CD4-positive, CD25-positive, alpha-beta regulatory T cell (primary cell): ENCODE results near the gene GOLGA6L4. TPM values are rescaled to one million over a fixed set of nuclear protein-coding genes. Genes with fewer than 3 reads are reported as not detected.
"Not testable (repeated sequence)": the region's sequence is repeated elsewhere in the genome, so short reads cannot be mapped to it uniquely, and the experiment has no call there.

ENCODE experiments used
- ATAC-seq, 2 donors: fragments of 150-1000 bp; cut with Tn5 transposase; one replicate each; pipeline ENCODE4 v1.10.0; 2021; ENCODE audit warnings: low read depth in 2 of 2, moderate number of reproducible peaks in 2 of 2, moderate library complexity in 1 of 2
- DNase-seq, 3 donors: peaks; one replicate each; pipeline versions ENCODE4 v3.0.0 to v3.0.0-alpha.2; 2012 to 2022; ENCODE audit warnings: mixed read lengths in 1 of 3
- H3K27ac ChIP-seq: one replicate; pipeline ENCODE4 v1.7.0; 2013; ENCODE audit warnings: mild to moderate bottlenecking, low read length; ENCODE audit not compliant: insufficient read depth, poor library complexity, severe bottlenecking
- H3K27me3 ChIP-seq: one replicate; pipeline ENCODE4 v1.7.0; 2013; ENCODE audit warnings: low read length; ENCODE audit not compliant: control insufficient read depth, insufficient read depth
- H3K36me3 ChIP-seq: one replicate; pipeline ENCODE4 v1.7.0; 2013; ENCODE audit warnings: mild to moderate bottlenecking, low read length, moderate library complexity; ENCODE audit not compliant: control insufficient read depth, insufficient read depth
- H3K4me1 ChIP-seq: 2 replicates; pipeline ENCODE4 v1.7.0; 2013; ENCODE audit warnings: mild to moderate bottlenecking, low read length; ENCODE audit not compliant: insufficient read depth, control insufficient read depth, poor library complexity, severe bottlenecking
- H3K4me3 ChIP-seq: one replicate; pipeline ENCODE4 v1.7.0; 2013; ENCODE audit warnings: low read depth, mild to moderate bottlenecking, low read length, moderate library complexity
- H3K9me3 ChIP-seq, 2 experiments: 1 replicate in 1 of 2; 2 replicates in 1 of 2; pipeline ENCODE4 v1.7.0; 2013; ENCODE audit warnings: low read length in 2 of 2, mild to moderate bottlenecking in 1 of 2, moderate library complexity in 1 of 2; ENCODE audit not compliant: control insufficient read depth in 2 of 2
- H3K27ac Mint-ChIP-seq, 3 donors: one replicate each; pipeline ENCODE4 v1.8.0; 2020 to 2022; ENCODE audit warnings: mild to moderate bottlenecking in 3 of 3, mixed read lengths in 3 of 3, moderate library complexity in 2 of 3
- H3K27me3 Mint-ChIP-seq: one replicate; pipeline ENCODE4 v1.8.0; 2022; ENCODE audit warnings: mild to moderate bottlenecking, mixed read lengths
- H3K36me3 Mint-ChIP-seq: one replicate; pipeline ENCODE4 v1.8.0; 2020; ENCODE audit warnings: mixed read lengths
- H3K4me1 Mint-ChIP-seq, 4 donors: one replicate each; pipeline ENCODE4 v1.8.0; 2020 to 2022; ENCODE audit warnings: mixed read lengths in 4 of 4, mild to moderate bottlenecking in 1 of 4
- H3K4me3 Mint-ChIP-seq, 4 donors: one replicate each; pipeline ENCODE4 v1.8.0; 2020 to 2022; ENCODE audit warnings: mild to moderate bottlenecking in 4 of 4, mixed read lengths in 4 of 4, moderate library complexity in 3 of 4
- H3K9me3 Mint-ChIP-seq, 7 donors: one replicate each; pipeline ENCODE4 v1.8.0; 2020 to 2022; ENCODE audit warnings: mixed read lengths in 7 of 7, mild to moderate bottlenecking in 3 of 7, moderate library complexity in 2 of 7
- polyA plus RNA-seq, 4 donors: library from polyadenylated mRNA; unstranded; fragments of 300-500 nt; fragmentation: Illumina TruSeq; gene quantifications; one replicate each; pipeline ENCODE4 v1.2.3, GENCODE V29; 2021
- total RNA-seq: library from RNA; stranded (reverse); gene quantifications from one replicate; pipeline ENCODE4 v1.2.3, GENCODE V29; 2022

GOLGA6L4 gene
- total RNA-seq: 5.1 TPM
- polyA plus RNA-seq: not detected

DNA sequence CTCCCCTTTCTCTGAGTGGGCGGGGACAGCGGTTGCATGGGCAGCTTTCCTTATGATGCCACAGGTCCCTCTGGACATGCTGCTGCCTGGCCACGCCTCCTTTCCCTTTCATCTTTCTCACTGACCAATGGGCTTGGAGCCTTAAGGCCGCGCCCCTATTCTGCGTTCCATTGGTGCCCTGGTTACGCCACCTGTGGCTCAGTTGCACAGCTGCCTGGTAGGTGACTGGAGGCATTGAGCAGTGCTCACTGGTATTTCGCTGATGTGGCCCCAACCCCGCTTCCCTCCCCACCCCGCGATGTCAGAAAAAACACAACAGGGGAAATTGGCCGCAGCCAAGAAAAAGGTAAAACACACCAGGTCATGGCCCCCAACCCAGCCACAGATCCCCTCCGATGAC lies at the start of gene GOLGA6L4:
GOLGA6L4 (plus strand) TSS at position 201 of the 400 bp plus-strand sequence; CDS start at position 263, 62 bp downstream.
- DNase-seq, H3K4me1 Mint-ChIP-seq, H3K4me3 Mint-ChIP-seq, H3K36me3 ChIP-seq, H3K9me3 Mint-ChIP-seq, ATAC-seq, H3K9me3 ChIP-seq, H3K27me3 ChIP-seq, H3K4me3 ChIP-seq, H3K4me1 ChIP-seq, H3K27ac Mint-ChIP-seq, H3K27me3 Mint-ChIP-seq, H3K27ac ChIP-seq, H3K36me3 Mint-ChIP-seq: not testable (repeated sequence)

DNA sequence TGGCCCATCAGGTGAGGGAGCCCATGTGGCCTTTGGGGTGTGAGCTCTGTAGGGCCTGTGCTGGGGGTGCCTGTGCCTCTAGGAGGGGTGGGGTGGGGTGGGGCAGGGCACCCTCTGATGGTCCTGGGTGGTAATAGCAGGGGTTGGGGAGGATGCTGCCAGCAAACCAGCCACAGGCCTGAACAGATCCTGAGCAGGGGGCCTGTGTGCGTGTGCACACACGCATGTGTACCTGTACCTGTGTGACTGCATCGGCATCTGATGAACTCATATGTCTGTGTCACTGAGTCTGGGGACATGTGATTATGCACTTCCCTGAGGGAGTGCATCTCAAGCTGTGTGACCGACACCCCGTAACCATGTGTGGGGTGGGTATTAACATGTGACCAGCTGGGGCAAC lies 42.6 kb upstream of the GOLGA6L4 start:
- not testable (repeated sequence) for H3K4me1 Mint-ChIP-seq

GRCh38 chr15:84195603-84196002 lies 40.0 kb upstream of the GOLGA6L4 start:
- not testable (repeated sequence) for DNase-seq, H3K27ac Mint-ChIP-seq, H3K27ac ChIP-seq, H3K9me3 Mint-ChIP-seq, H3K27me3 ChIP-seq, H3K4me1 ChIP-seq, H3K4me3 Mint-ChIP-seq, H3K9me3 ChIP-seq, H3K4me1 Mint-ChIP-seq, H3K4me3 ChIP-seq, H3K27me3 Mint-ChIP-seq, H3K36me3 Mint-ChIP-seq, H3K36me3 ChIP-seq
- peak; percentile 72 to 79 for ATAC-seq

More for the DNA sequence above, 42.6 kb upstream of the GOLGA6L4 start:
- H3K9me3 Mint-ChIP-seq, DNase-seq, H3K27ac ChIP-seq, H3K4me1 ChIP-seq, H3K9me3 ChIP-seq, H3K36me3 Mint-ChIP-seq, H3K36me3 ChIP-seq, H3K27me3 ChIP-seq, ATAC-seq, H3K4me3 ChIP-seq, H3K4me3 Mint-ChIP-seq, H3K27me3 Mint-ChIP-seq, H3K27ac Mint-ChIP-seq: not testable (repeated sequence)

DNA sequence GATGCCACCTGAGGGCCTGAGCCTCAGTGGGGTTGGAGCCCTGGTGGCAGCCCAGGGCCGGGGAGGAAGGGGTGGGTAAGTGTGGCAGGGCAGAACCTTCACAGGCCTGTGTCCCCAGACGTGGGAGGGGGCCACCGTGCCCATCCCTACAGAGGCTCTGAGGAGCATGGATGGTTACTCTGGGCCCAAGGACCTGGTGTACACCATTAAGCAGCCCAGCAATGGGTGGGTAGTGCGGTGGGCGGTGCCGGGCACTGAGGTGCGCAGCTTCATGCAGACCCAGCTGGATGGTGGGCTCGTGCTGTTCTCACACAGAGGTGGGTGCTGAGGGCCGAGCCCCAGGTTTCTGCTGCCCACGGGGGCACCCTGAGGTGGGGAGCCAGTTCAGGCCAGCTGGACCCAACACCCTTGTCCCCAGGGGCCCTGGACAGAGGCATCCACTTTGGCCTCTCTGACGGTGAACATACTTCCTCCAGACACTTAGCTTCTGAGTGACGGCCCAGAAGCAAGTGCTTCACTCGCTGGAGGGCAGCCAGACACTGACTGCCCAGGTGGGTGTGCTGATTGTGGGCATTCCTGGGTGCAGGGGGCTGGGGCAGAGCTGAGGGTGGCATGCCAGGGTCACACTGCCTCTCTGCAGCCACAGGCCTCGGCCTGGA lies 38.9 kb upstream of the GOLGA6L4 start:
- not testable (repeated sequence) for H3K9me3 ChIP-seq, H3K36me3 ChIP-seq, H3K9me3 Mint-ChIP-seq, H3K4me3 Mint-ChIP-seq, H3K27me3 ChIP-seq, H3K27me3 Mint-ChIP-seq, H3K27ac Mint-ChIP-seq, H3K36me3 Mint-ChIP-seq, H3K4me1 ChIP-seq, ATAC-seq, H3K4me1 Mint-ChIP-seq, H3K4me3 ChIP-seq, H3K27ac ChIP-seq, DNase-seq

DNA sequence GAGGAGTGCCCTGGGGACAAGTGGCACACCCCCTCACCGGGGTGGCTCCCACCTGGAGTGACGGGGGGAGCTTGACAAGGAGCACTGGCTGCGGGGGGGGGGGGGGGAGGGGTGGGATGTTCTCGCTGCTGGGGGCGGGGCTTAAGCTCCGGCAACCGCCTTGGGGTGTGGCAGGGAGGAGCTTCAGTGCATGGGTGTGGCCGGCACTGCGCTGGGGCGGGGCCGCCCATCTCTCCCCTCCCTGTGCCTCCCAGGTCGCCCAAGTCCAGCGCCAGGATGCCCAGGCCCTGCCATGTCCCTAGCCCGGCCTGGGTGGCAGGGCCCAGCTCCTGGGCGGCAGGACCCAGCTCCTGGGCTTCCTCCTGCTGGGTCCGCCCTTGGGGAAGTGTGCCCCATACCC lies 35.7 kb upstream of the GOLGA6L4 start:
- not testable (repeated sequence) for H3K4me3 Mint-ChIP-seq, H3K9me3 ChIP-seq, H3K27me3 ChIP-seq, H3K4me3 ChIP-seq, H3K4me1 ChIP-seq, DNase-seq, H3K27me3 Mint-ChIP-seq, H3K36me3 ChIP-seq, H3K27ac Mint-ChIP-seq, H3K9me3 Mint-ChIP-seq, ATAC-seq, H3K4me1 Mint-ChIP-seq, H3K27ac ChIP-seq, H3K36me3 Mint-ChIP-seq

DNA sequence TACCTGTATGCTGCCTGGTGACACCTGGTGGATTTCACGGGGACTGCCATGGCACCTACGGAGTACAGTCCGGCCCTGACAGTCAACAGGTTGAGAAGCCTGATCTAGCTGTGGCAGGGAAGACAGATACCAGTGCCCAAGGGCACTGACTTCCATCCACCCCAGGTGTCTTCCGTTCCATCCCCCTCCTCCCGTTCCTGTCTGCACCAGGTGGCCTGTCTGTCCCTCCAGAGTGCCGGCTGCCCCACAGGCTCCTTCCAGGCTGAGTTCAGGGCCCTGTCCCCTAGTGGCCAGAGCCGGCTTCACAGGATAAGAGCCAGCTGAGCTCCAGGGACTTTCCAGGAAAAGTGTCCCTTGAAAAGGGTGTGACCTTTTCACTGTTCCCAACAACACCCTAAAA lies 10.9 kb downstream of the GOLGA6L4 start:
- H3K27ac ChIP-seq, H3K4me1 ChIP-seq, H3K9me3 ChIP-seq, H3K4me1 Mint-ChIP-seq, H3K27me3 Mint-ChIP-seq, H3K4me3 ChIP-seq, H3K27me3 ChIP-seq, ATAC-seq, DNase-seq, H3K36me3 Mint-ChIP-seq, H3K9me3 Mint-ChIP-seq, H3K36me3 ChIP-seq, H3K27ac Mint-ChIP-seq: not testable (repeated sequence)
- H3K4me3 Mint-ChIP-seq: peak overlapping the region in 1 of 4 donors; percentile 64
